SU-DHL-6 (cell line): ENCODE data around the gene DTWD1.

Experiments used
- H2AFZ ChIP-seq: fragments of 200-600 bp; sonication (generic); 2 replicates; pipeline ENCODE4 v1.6.1; 2014; ENCODE audit warnings: low read depth, mild to moderate bottlenecking, moderate library complexity, mixed read lengths, antibody characterized with exemption, low read length; ENCODE audit not compliant: severe bottlenecking
- H3F3A ChIP-seq: fragments of 200-600 bp; shearing (Covaris generic); 2 replicates; pipeline ENCODE4 v1.6.0; 2016; ENCODE audit warnings: antibody characterized with exemption, mild to moderate bottlenecking; ENCODE audit not compliant: insufficient read depth
- H3K27ac ChIP-seq: fragments of 200-600 bp; sonication (generic); 2 replicates; pipeline ENCODE4 v1.5.1; 2016; ENCODE audit warnings: low read depth, mild to moderate bottlenecking, low read length, moderate library complexity, mixed read lengths
- H3K27me3 ChIP-seq: fragments of 200-600 bp; sonication (generic), shearing (Covaris generic); 2 replicates; pipeline ENCODE4 v1.6.0; 2014; ENCODE audit warnings: mild to moderate bottlenecking, low read length
- H3K36me3 ChIP-seq: fragments of 200-600 bp; sonication (generic); 2 replicates; pipeline ENCODE4 v1.6.1; 2014; ENCODE audit warnings: mild to moderate bottlenecking, low read length, mixed read lengths
- H3K4me2 ChIP-seq: fragments of 300-600, 200-600 bp; shearing (Covaris generic), sonication (generic); 2 replicates; pipeline ENCODE4 v1.6.0; 2014; ENCODE audit warnings: low read length, low read depth, mild to moderate bottlenecking; ENCODE audit not compliant: poor library complexity, severe bottlenecking
- H3K4me3 ChIP-seq: fragments of 200-600 bp; sonication (generic); 2 replicates; pipeline ENCODE4 v1.5.1; 2014; ENCODE audit warnings: antibody characterized with exemption, low read length, mild to moderate bottlenecking, mixed read lengths; ENCODE audit not compliant: insufficient read depth, poor library complexity, severe bottlenecking
- H3K79me2 ChIP-seq: fragments of 200-600 bp; sonication (generic); 2 replicates; pipeline ENCODE4 v1.6.1; 2014; ENCODE audit warnings: mild to moderate bottlenecking, low read length, moderate library complexity; ENCODE audit not compliant: insufficient read depth
- H3K9ac ChIP-seq: fragments of 200-600 bp; sonication (generic); 2 replicates; pipeline ENCODE4 v1.7.0; 2014; ENCODE audit warnings: mild to moderate bottlenecking, low read length
- H3K9me2 ChIP-seq: fragments of 200-600 bp; sonication (generic); replicated peaks from 2 replicates; pipeline ENCODE4 v1.6.1; 2014; ENCODE audit warnings: low read length; ENCODE audit not compliant: insufficient read depth
- H3K9me3 ChIP-seq: fragments of 200-600 bp; sonication (generic); 2 replicates; pipeline ENCODE4 v1.6.1; 2014; ENCODE audit warnings: low read length, mixed read lengths; ENCODE audit not compliant: insufficient read depth
- H4K20me1 ChIP-seq: fragments of 200-600 bp; sonication (generic); 2 replicates; pipeline ENCODE4 v1.6.1; 2014; ENCODE audit warnings: low read depth, mild to moderate bottlenecking, antibody characterized with exemption, low read length, moderate library complexity, mixed read lengths
- CTCF ChIP-seq: fragments of 200-600 bp; sonication (generic); IDR thresholded peaks from one replicate; pipeline ENCODE4 v1.5.1; 2017; ENCODE audit warnings: antibody characterized with exemption, mild to moderate bottlenecking, low read length, moderate library complexity; ENCODE audit not compliant: insufficient read depth, poor library complexity, severe bottlenecking
- EZH2phosphoT487 ChIP-seq: fragments of 200-600 bp; sonication (generic), shearing (Covaris generic); conservative IDR thresholded peaks from 2 replicates; pipeline ENCODE4 v1.6.1; 2018; ENCODE audit warnings: mild to moderate bottlenecking, antibody characterized with exemption, low read length, moderate library complexity, mixed read lengths

DTWD1 gene

GRCh38 chr15:49688135-49688790 lies 67.4 kb downstream of the DTWD1 start:
- Histone ChIP-seq H3K27ac (no peak overlapping the region), H3K79me2 (no peaks in the 10 kb centered on the region), H3K27me3 (no peaks in the 10 kb centered on the region), H2AFZ (no peak overlapping the region), H3K4me3 (no peak overlapping the region), H4K20me1 (no peaks in the 10 kb centered on the region), H3K9ac (no peak overlapping the region), H3K36me3 (no peaks in the 10 kb centered on the region), H3K9me3 (no peaks in the 10 kb centered on the region), H3K4me2 (no peak overlapping the region), H3K9me2 (no peaks in the 10 kb centered on the region), H3F3A (no peaks in the 10 kb centered on the region)
- TF ChIP-seq EZH2phosphoT487, result no peak
- TF ChIP-seq CTCF, result no peak

GRCh38 chr15:49692514-49693090 lies 71.8 kb downstream of the DTWD1 start:
- no peak for TF ChIP-seq EZH2phosphoT487
- no peak for TF ChIP-seq CTCF

GRCh38 chr15:49693498-49693897 lies 72.7 kb downstream of the DTWD1 start:
- no peaks in the 10 kb centered on the region for H3K27me3 ChIP-seq
- no peaks in the 10 kb centered on the region for H3F3A ChIP-seq
- no peak overlapping the region for H3K27ac ChIP-seq
- TF ChIP-seq CTCF (no peak), EZH2phosphoT487 (no peak)
- no peaks in the 10 kb centered on the region for H3K79me2 ChIP-seq
- H3K9me2 ChIP-seq, result no peaks in the 10 kb centered on the region
- no peak overlapping the region for H3K4me3 ChIP-seq
- H2AFZ ChIP-seq, result no peak overlapping the region
- no peaks in the 10 kb centered on the region for H3K36me3 ChIP-seq
- H3K9ac ChIP-seq, result no peak overlapping the region
- H4K20me1 ChIP-seq, result no peaks in the 10 kb centered on the region
- no peak overlapping the region for H3K4me2 ChIP-seq
- H3K9me3 ChIP-seq, result no peaks in the 10 kb centered on the region

More at GRCh38 chr15:49692514-49693090, 71.8 kb downstream of the DTWD1 start:
- Histone ChIP-seq H3K27ac (no peak overlapping the region), H3K79me2 (no peaks in the 10 kb centered on the region), H2AFZ (no peak overlapping the region), H3F3A (no peaks in the 10 kb centered on the region), H3K9ac (no peak overlapping the region), H3K36me3 (no peaks in the 10 kb centered on the region), H4K20me1 (no peaks in the 10 kb centered on the region), H3K9me3 (no peaks in the 10 kb centered on the region), H3K27me3 (no peaks in the 10 kb centered on the region), H3K4me3 (no peak overlapping the region), H3K4me2 (no peak overlapping the region), H3K9me2 (no peaks in the 10 kb centered on the region)
